Mammary epithelial cell (primary cell): ENCODE measurements around the gene SCN3B.

ENCODE experiments used
- EZH2 ChIP-seq: IDR thresholded peaks from 2 replicates; pipeline ENCODE4 v1.6.1; 2012; ENCODE audit warnings: low read length, inconsistent platforms, borderline replicate concordance
- TF ChIP-seq, protein P1 (sequence below), 2 donors: IDR thresholded peaks in 1 of 2; conservative IDR thresholded peaks in 1 of 2; 2 replicates each; pipeline ENCODE4 v1.5.1; 2011 to 2012; ENCODE audit warnings: inconsistent platforms in 2 of 2, low read length in 2 of 2, mild to moderate bottlenecking in 2 of 2, control low read depth in 1 of 2, low read depth in 1 of 2; ENCODE audit not compliant: insufficient read depth in 1 of 2; ENCODE audit errors: extremely low read depth in 1 of 2

DNA sequence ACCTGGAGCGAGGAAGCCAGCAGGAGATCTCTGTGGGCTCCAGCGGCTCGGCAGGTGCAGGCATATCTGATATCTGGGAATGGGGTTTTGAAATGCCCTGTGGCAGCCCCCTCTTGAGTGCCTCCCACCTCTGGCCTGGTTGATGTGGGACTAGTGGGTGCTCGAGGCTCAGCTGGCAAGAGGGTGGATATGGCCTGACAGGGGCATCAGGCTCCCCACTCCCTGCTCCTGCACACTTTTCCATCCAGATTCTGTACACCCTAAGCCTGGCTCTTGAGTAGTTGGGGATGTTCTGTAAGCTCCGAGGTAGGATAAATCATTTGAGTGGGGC lies 75.0 kb downstream of the SCN3B start:
- TF ChIP-seq, protein P1, sequence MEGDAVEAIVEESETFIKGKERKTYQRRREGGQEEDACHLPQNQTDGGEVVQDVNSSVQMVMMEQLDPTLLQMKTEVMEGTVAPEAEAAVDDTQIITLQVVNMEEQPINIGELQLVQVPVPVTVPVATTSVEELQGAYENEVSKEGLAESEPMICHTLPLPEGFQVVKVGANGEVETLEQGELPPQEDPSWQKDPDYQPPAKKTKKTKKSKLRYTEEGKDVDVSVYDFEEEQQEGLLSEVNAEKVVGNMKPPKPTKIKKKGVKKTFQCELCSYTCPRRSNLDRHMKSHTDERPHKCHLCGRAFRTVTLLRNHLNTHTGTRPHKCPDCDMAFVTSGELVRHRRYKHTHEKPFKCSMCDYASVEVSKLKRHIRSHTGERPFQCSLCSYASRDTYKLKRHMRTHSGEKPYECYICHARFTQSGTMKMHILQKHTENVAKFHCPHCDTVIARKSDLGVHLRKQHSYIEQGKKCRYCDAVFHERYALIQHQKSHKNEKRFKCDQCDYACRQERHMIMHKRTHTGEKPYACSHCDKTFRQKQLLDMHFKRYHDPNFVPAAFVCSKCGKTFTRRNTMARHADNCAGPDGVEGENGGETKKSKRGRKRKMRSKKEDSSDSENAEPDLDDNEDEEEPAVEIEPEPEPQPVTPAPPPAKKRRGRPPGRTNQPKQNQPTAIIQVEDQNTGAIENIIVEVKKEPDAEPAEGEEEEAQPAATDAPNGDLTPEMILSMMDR (conservative IDR thresholded peaks at IDR 0.05 in 1 of 2, IDR thresholded peaks at IDR 0.05 in 1 of 2; ENCODE audit: extremely low read depth in 1 of 2, insufficient read depth in 1 of 2, low read depth in 1 of 2, low read length in 2 of 2): no peak
- TF ChIP-seq EZH2: no peak
